ENCODE measurements around the gene EGFL8. TPM values are rescaled to one million over a fixed set of nuclear protein-coding genes. Genes with fewer than 3 reads are reported as not detected.

The EGFL8 gene
- total and polyA plus RNA-seq, 9 of the 15 experiments (the other 6 are each of a cell fraction or from before 2014, with no cell fraction given) = 2.2 to 47.4 (median 14.2) TPM

- peak; percentile 98 for TF ChIP-seq CEBPZ (IDR thresholded peaks at IDR 0.05; ENCODE audit: borderline replicate concordance, low read depth, low read length)
- TF ChIP-seq CHD2 (IDR thresholded peaks at IDR 0.05; ENCODE audit: low read depth, low read length) = peak; percentile 88
- no peak for TF ChIP-seq HOMEZ (CRISPR knock-in tag; IDR thresholded peaks at IDR 0.05)
- no peak for TF ChIP-seq NR0B1 (IDR thresholded peaks at IDR 0.05; ENCODE audit: partially characterized antibody)
- TF ChIP-seq REST (IDR thresholded peaks at IDR 0.05; ENCODE audit: borderline replicate concordance) = no peak
- no peak for TF ChIP-seq REST (CRISPR knock-in tag; IDR thresholded peaks at IDR 0.05; ENCODE audit: low read depth)
- no peak for TF ChIP-seq ZNF699 (CRISPR knock-in tag; IDR thresholded peaks at IDR 0.05; ENCODE audit: insufficient replicate concordance)
- no peak for TF ChIP-seq IFI16 (CRISPR knock-in tag; IDR thresholded peaks at IDR 0.05)
- 0 out of 2 replicates have a peak, but pooled peaks have one; percentile 10 for TF ChIP-seq DIDO1 (tag; IDR thresholded peaks at IDR 0.05; ENCODE audit: low read depth)
- TF ChIP-seq NCOA6 (IDR thresholded peaks at IDR 0.05) = no peak
- TF ChIP-seq ZNF583 (CRISPR knock-in tag; IDR thresholded peaks at IDR 0.05) = no peak
Measured at GRCh38 chr6:32177788-32178546, 13.6 kb downstream of the EGFL8 start, which contains the start of gene RNF5 (continued).

All from K562 (cell line).